ENCODE measurements around the gene MYOD1.

GRCh38 chr11:17763703-17764102, 44.3 kb downstream of the MYOD1 start:
- TF ChIP-seq POLR2AphosphoS5 (IDR thresholded peaks at IDR 0.05; ENCODE audit: borderline replicate concordance, low read depth, low read length) (no peak), EZH2 (IDR thresholded peaks at IDR 0.05) (no peak), FOXP2 (optimal IDR thresholded peaks at IDR 0.05; ENCODE audit: control extremely low read depth, extremely low read length, insufficient read depth) (no peak)

All from SK-N-MC (cell line).